GM13977 (cell line): Measurements from ENCODE around the gene COQ3.

Experiments
- DNase-seq: peaks from one replicate; pipeline ENCODE4 v3.0.0; 2012; ENCODE audit warnings: low spot score
- CTCF ChIP-seq: IDR thresholded peaks from 2 replicates; pipeline ENCODE4 v1.5.1; 2012; ENCODE audit warnings: mild to moderate bottlenecking, control low read depth; ENCODE audit not compliant: insufficient read depth; ENCODE audit errors: extremely low read depth, missing control alignments
- in situ Hi-C: fragments of 300-500 bp; cut with MboI; formaldehyde crosslinking; loops from one replicate; pipeline ENCODE4 v1.12.0; 2022; ENCODE audit warnings: low sequenced_read_pairs, low pct_unique_long_range_greater_than_20kb, mixed read lengths, inconsistent platforms; ENCODE audit not compliant: unreplicated experiment

Gene COQ3, protein sequence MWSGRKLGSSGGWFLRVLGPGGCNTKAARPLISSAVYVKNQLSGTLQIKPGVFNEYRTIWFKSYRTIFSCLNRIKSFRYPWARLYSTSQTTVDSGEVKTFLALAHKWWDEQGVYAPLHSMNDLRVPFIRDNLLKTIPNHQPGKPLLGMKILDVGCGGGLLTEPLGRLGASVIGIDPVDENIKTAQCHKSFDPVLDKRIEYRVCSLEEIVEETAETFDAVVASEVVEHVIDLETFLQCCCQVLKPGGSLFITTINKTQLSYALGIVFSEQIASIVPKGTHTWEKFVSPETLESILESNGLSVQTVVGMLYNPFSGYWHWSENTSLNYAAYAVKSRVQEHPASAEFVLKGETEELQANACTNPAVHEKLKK

DNA sequence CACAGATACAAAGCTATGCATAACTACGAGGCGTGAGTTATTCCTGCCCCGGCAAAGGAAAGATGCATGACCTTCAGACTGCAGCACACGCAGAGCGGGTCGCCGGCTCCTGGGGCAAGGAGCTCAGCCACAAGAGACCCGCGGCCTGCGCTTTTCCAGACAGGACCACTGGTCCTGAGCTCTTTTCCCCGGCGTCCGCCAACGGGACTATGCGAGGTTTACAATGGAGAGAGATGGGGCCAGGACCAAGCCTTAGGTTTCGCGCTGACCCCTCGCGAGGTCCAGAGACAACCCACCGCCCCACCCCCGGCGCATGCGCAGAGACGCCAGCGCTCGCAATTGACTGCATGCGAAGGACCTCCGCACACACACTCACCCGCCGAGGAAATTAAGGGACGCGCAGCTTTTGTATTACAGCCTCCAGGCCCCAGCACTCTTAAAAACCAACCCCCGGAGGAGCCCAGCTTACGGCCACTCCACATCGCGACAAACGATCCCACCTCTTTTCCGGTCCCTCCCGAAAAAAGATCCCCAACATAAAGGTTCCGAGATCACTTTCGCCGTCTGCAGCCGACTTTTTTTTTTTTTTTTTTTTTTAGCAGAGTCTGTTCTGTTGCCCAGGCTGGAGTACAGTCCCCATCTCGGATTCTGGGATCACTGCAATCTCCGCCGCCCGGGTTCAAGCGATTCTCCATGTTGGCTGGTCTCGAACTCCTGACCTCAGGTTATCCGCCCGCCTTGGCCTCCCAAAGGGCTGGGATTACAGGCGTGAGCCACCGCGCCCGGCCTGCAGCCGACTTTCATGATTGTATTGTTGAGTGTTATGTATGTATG, at the start of gene COQ3:
Gene COQ3, minus strand, starts transcription at position 498 of the 834 bp plus-strand sequence. Its CDS starts 16 bp downstream, at position 482.
- no peak for TF ChIP-seq CTCF
- DNase-seq, result peak; percentile 85
- in situ Hi-C loops, result no loop called here

DNA sequence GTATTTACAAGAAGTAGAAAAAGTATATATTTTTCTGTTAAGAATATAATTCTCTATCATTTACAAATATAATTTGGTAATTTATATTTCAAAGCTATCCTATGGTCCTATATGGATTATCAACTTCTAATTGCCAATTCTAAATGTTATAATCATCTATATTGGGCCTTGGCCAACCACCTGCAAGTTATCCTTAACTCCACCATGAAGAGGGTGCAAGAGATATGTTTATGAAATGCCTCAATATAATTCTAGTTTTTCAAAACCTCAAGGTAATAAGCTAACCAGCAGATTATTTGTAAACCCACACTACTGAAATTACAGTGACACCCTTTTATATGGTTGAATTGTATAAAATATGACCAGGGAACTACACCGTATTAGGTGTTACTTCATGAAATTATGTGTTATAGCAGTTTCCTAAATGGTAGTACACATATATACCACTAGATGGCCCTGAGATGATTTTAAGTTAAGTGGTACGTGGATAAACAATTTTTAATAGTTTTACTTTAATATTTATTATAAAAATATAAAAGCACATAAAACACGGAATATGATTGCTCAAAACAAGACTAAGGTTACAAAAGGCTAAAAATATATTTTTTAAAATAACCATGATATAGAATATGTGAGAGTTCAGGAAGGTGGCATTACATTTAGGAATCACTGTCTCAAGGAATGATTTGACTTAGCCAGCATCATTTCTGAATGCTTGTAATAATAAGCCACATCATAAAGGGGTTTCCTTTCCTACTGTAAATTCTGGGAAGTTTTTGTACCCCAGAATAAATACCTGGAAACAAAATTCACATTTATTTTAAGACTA, 40.9 kb upstream of the COQ3 start:
- in situ Hi-C loops, result no loop called here
- peak; percentile 24 for DNase-seq

GRCh38 chr6:99432877-99433276, 38.9 kb upstream of the COQ3 start:
- in situ Hi-C loops, result no loop called here
- DNase-seq, result no peak
- no peak for TF ChIP-seq CTCF

More for the DNA sequence above, 40.9 kb upstream of the COQ3 start:
- TF ChIP-seq CTCF, result peak; percentile 48

DNA sequence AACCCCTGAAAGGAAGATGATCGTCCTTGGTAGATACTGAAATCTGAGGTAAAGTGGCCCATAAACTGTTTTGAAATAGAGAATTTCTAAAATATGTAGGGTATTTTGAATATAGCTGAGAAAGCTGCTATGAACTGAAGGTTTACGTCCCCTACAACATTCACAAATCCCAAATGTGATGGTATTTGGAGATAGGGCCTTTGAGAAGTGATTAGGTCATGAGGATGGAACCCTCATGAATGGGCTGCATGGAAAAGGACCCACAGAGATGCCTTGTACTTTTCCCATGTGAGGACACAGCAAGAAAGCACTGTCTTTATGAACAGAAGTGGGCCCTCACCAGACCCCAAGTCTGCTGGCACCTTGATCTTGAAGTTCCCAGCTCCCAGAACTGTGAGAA, 37.9 kb upstream of the COQ3 start:
- in situ Hi-C loops, result no loop called here
- TF ChIP-seq CTCF, result no peak
- DNase-seq, result no peak

DNA sequence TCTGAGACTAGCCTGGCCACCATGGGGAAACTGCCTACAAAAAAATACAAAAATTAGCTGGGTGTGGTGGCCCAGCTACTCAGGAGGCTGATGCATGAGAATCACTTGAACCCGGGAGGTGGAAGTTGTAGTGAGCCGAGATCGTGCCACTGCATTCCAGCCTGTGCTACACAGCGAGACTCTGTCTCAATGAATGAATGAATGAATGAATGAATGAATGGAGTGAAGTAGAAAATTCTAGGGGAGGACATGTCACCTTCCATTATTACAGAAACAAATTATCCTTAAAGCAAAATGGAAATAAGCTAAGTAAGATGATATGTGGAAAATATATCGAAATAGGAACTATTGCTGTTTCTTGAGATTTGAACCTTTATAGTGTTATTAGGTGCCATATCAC, 34.0 kb upstream of the COQ3 start:
- in situ Hi-C loops, result loop anchor here (10.0 kb wide), 1 partner anchor 83 kb away; the partner anchor contains the start of gene FAXC
- TF ChIP-seq CTCF, result no peak
- no peak for DNase-seq

DNA sequence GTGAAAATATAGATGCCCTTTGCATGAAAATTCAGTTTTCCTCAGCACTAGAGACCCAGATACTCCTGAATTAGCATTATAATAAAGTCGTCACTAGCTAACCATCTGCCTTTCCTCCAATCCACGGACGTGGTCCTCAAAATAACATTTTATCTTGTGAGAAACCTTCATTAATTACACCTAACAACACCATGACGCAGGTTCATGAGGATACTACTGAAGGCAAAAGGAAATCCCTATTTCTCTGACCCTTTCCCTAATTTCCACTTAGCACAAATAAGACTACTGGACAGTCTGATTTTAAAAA, 32.4 kb upstream of the COQ3 start:
- no peak for DNase-seq
- no peak for TF ChIP-seq CTCF
- in situ Hi-C loops, result loop anchor here (10.0 kb wide), 1 partner anchor 82 kb away; the partner anchor contains the start of gene FAXC
